GM21447 (cell line): ENCODE measurements around the gene CD300A.
"Not testable (repeated sequence)": the region's sequence is repeated elsewhere in the genome, so short reads cannot be mapped to it uniquely, and the experiment has no call there.

Experiments used
- ATAC-seq: cut with Tn5 transposase; IDR thresholded peaks from one replicate; pipeline ENCODE4 v1.9.1; 2021; ENCODE audit not compliant: unreplicated experiment

Gene CD300A

DNA sequence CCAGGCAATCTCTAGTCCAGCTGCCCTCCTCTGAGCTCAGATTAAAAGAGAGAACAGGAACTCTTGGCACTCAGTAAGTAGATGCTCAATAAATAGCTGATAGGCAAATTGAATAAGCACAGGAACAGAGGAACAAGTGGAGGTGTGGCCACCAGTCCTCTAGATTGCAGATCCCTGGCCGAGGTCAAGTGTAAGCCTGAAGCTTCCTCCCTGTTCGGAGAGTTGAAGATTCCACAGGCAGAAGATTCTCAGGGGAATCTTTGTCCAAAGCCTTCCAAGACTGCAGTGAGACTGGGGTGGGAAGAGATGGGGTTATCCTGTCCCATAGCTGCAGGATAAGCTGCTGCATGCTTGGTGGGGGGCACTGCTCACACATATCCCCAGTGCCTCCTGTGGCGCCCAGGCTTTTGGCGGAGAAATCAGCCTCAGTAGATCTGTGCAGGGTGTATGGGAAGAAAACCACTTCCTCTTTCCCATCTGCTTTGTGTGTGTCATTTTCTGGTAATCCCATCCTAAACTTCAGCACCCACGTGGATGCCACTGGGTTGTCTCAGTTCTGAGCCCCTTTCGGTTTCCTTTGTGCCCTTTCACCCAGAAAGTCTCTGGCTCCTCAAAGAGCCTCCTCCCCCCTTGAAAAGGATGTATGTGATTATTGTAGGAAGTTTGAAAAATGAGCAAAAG is 12.1 kb downstream of the CD300A start:
- ATAC-seq = no peak

DNA sequence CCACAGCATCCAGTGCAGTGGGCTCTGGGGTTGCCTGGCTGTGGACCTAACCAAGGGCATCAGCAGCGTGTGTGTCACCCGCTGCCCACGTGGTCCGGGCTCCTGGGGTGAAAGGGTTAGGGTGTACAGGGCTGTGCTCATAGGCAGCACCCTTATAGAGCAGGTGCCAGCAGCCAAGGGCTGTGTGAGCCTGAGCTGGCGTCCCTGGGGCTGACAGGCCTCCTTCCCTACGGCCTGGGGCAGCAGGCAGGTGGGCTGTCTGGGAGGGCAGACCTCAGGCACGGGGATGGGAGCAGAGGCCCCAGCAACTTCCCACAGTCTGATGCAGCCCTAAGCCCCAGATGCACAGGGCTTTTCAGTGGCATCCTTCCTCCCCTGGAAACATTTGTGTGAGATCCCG is 13.9 kb downstream of the CD300A start:
- ATAC-seq = no peak

DNA sequence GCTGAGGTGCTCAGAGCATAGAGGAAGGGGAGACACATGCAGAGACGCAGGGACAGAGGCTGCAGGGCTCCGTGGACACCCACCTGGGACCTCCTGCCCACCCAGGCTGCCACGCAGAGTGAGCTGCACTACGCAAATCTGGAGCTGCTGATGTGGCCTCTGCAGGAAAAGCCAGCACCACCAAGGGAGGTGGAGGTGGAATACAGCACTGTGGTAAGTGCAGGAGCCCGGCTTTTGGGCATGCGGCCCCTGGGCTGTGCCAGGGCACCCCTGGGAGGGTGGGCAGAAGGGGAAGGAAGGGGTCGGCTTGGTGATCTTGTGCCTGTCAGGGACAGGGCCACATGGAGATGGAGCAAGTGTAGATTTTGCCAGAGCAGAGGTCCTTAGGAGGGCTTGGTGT is 15.2 kb downstream of the CD300A start:
- no peak for ATAC-seq

DNA sequence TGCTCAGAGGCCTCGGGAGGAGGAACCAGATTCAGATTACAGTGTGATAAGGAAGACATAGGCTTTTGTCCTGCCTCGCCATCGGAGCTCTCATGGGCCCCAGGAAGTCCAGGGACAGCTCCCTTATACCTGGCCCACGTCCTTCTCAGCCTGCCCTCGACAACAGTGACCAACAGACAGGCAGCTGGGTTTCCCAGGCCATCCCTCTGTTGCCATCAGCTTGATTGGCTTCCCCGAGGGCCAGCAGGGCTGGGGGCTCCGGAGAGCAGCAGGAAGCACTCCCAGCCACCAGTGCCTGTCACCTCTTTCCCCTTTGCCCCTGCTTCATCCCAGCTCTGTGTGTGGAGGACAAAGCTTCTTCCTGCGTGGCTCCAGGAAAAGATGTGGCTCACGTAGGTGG is 17.6 kb downstream of the CD300A start:
- ATAC-seq = no peak

DNA sequence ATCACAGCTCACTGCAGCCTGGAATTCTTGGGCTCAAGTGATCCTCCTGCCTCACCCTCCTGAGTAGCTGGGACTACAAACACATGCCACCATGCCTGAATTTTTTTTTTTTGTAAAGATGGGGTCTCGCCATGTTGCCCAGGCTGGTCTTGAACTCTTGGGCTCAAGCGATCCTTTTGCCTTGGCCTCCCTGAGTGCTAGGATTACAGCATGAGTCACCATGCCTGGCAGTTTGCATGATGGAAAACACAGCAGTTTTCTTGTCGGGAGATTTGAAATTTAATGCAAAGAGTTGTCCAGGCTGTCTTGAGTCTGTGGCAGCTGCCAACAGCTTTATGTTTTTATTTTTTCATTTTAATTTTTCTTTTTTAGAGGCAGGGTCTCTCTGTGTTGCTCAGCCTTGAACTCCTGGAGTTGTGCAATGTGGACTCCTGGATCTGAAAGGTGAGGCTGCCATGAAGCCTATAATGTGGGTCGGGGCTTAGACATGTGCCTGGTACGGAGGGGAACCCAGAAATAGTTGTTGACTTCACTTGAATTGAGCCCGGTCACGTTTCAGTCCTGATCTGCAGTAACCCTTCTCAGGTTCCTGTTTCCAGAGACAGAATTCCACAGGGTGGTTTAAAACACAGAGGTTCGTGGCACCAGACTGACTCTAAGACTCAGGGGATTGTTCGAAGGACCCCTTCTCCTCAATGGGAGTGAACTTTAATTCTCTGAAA is 18.7 kb downstream of the CD300A start:
- ATAC-seq = no peak

DNA sequence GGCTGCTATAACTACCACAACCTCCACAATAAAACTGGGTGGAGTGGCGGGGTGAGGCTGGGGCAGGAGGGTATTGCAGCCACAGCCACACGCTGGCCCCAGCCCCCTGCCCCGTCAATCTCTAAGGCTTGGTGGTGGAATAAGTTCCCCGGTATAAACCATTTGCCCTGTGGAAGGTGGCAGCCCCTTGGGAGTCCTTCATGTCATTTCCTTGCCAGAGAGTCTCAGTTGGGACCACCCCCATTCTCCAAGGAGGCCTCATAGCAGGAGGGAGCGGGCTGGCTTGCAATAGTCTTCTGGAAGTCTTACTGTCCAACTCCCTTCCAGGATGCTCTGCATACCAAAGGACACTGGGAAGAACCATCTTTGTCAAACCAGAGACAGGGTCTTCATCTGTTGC is 19.4 kb downstream of the CD300A start:
- ATAC-seq = no peak

DNA sequence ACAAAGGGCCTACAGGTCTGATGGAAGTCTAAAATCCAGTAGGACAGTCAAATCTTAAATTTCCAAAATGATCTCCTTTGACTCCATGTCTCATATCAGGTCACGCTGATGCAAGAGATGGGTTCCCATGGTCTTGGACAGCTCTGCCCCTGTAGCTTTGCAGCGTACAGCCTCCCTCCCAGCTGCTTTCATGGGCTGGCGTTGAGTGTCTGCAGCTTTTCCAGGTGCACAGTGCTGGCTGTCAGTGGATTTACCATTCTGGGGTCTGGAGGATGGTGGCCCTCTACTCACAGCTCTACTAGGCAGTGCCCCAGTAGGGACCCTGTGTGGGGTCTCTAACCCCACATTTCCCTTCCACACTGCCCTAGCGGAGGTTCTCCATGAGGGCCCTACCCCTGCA is 21.8 kb downstream of the CD300A start:
- not testable (repeated sequence) for ATAC-seq

DNA sequence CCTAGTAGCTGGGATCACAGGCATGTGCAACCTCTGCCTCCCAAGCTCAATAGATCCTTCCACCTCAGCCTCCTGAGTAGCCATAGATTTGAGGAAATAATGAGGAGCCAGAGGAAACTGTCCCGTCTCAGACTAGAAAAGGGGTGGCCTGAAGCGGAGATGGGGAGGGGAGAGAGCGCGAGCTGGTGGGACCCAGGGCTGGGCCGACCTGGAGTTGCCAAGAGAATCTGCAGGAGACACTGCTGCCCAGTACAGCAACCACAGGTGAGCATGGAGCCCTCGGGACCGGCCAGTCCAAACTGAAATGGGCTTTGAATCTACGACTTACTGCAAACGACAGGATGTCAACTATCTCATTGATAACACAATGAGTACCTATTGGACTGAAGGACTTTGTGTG is 24.3 kb downstream of the CD300A start:
- no peak for ATAC-seq

DNA sequence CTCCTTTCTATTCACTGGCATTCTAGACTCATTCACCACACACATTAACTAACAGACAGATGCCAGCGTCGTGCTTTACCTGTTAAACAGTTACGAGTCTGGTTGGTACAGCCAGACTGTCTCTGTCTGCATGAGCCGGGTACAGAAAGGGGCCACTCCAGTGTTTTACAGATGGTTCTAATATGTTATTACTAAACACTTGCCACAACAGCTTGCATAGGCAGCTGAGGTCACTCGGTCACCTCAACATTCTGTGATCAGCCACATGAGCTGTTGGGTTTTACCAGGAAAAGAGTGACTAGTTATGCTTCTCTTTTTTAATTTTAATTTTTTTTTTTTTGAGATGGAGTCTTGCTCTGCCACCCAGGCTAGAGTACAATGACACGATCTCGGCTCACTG is 25.2 kb downstream of the CD300A start:
- no peak for ATAC-seq

DNA sequence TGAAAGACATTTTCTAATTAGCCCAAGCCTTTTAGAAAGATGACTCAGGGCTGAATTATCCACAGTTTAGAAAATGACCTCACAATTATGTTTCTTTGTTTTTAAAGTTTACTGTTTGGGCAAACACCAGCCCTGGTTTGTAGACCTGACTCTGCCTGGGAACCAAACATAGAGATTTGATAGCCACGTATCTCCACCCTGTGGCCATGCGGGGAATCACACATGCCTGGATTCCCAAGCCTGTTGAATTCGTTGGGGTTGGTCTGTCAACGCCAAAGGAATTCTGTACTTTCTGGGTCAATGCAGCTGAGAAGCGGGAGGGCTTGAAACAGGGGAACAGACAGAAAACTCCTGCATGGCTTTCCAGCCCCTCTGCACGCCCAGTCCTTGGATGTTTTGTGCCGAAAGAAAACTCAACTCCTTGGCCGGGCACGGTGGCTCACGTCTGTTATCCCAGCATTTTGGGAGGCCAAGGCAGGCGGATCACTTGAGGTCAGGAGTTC is 26.9 kb downstream of the CD300A start:
- peak; percentile 60 for ATAC-seq

DNA sequence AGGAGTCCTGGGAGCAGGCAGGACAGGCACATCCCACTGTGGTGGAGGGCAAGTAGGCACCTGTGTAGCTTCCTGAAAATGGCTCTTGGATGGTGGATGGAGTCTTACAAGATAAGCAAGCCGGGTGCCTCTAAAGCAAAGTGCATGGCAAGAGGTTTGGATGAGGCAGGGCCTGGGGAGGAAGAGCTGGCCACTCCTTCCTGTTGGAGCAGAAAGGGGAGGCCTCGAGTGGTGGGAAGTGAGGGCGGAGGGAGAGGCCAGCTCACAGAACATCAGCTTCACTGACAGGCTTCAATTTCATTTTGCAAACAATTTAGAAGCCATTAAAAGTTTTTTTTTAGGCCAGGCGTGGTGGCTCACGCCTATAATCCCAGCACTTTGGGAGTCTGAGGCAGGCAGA is 31.0 kb downstream of the CD300A start:
- no peak for ATAC-seq

DNA sequence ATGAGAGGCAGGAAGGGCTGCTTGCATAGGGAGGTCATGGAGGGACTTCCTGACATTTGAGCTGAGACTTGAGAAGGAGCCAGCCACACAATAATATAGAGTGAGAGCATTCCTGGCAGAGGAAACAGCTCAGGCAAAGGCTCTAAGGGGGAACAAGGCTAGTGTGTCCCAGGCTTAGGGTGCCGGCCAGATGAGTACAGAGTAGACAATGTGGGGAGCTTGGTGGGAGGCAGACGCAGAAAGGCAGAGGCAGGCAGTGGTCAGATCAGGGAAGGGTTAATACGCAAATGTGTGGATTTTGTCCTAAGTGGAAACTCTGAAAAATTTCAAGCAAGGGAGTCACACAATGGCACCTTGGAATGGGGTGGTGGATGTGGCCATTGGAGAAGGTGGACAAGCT is 33.6 kb downstream of the CD300A start:
- ATAC-seq = no peak

DNA sequence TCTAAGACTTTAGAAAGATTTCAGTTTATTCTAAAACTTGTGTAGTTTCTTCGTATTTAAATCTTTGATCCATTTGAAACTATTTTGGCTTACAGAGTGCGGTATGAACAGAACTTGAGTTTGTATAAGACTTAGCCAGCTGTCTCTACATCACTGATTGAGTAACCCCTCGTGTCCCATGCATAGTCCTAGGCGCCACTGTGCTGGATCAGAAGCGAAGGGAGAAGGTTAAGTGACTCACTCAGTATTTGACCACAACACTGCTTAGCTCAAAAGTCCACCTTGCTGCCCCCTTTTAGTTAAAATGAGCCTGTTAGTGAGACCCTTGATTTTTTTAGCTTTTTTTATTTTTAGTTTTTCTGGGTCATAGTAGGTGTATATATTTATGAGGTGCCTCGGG is 36.4 kb downstream of the CD300A start:
- ATAC-seq = no peak

DNA sequence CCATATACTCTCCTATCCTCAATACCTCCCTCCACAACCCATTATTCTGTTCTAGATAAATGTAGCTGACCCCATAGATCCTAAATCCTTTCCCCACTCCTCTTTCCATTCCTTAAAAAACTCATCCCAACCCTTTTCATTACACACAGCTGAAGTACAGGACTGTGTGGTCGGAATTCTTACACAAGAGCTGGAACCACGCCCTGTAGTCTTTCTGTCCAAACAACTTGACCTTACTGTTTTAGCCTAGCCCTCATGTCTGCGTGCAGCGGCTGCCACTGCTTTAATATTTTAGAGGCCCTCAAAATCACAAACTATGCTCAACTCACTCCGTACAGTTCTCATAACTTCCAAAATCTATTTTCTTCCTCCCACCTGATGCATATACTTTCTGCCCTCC is 37.5 kb downstream of the CD300A start:
- ATAC-seq = not testable (repeated sequence)

DNA sequence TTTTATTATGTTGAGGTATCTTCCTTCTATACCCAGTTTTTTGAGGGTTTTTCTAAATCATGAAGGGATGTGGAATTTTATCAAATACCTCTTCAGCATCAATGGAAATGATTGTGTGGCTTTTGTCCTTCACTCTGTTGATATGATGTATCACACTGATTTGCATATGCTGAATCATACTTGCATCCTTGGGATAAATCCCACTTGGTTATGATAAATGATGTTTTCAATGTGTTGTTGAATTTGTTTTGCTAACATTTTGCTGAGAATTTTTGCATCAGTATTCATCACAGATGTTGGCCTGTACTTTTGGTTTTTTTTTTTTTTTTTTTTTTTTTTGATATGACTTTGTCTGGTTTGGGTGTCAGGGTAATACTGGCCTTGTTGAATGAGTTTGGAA is 41.7 kb downstream of the CD300A start:
- ATAC-seq = no peak

DNA sequence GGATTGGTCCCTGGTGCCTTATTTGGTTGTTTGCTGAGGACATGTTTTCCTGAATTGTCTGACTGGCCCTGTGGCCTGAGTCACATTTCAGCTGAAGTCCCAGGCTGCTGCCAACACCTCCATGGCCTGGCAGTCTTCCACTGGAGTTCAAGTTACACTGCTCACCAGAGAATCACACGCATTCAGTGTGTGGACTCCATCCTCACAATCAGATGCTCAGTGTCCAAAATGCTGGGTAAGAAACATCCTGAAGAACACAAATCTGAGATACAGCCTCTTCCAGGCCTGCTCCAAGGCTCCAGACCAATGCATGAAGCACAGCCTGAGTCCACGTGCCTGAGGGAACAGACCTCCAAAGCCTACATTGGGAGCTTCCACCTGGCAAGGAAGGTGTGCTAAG is 45.6 kb downstream of the CD300A start:
- no peak for ATAC-seq

DNA sequence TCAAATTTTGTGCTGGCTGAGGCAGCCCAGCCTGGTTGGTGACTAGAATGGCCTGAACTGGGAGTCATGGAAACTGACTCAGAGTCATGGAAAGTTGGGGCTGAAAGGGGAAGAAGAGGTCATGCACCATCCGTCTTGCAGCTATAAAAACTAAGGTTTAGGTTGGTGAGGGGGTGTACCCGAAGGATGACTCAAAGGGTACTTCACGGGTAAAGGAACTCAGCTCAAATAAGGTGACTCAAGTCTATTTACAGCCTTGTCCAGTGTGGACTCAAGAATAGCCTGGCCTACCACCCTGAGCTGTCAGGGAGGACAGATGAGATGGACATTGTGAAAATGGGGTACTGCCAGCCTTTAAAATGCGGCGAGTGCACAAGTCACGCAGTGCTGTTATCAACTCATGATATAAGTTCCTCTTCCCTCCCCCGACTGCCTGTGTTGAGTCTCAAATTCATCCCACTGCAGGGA is 46.2 kb downstream of the CD300A start:
- ATAC-seq = peak; percentile 72

DNA sequence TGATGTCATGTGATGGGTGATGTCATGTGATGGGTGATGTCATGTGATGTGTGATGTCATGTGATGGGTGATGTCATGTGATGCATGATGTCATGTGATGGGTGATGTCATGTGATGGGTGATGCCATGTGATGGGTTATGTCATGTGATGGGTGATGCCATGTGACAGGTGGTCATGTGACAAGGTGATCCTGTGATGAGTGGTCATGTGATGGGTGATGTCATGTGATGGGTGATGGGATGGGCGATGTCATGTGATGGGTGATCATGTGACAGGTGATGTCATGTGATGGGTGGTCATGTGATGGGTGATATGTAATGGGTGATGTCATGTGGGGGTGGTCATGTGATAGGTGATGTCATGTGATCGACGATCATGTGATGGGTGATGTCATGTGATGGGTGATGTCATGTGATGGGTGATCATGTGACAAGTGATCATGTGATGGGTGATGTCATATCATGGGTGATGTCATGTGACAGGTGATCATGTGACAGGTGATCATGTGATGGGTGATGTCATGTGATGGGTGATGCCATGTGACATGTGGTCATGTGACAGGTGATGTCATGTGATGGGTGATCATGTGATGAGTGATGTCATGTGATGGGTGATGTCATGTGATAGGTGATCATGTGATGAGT is 47.7 kb downstream of the CD300A start:
- no peak for ATAC-seq

DNA sequence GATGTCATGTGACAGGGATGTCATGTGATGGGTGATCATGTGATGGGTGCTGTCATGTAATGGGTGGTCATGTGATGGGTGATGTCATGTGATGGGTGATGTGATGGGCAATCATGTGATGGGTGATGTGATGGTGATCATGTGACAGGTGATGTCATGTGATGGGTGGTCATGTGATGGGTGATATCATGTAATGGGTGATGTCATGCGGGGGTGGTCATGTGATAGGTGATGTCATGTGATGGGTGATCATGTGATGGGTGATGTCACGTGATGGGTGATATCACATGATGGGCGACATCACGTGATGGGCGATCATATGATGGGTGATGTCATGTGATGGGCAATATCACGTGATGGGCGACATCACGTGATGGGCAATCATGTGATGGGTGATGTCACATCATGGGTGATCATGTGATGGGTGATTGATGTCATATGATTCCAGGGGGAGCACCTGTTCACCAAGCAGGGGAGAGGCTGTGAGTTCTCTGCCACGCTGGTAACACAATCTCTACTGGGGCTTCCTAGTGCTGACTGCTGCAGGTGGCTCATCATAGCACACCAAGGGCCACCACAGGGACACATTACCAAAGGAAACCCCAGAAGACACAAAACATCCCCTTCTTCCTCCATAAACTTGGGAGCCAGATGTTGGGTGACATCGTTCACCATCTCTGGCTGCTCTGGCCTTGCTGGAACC is 48.3 kb downstream of the CD300A start:
- no peak for ATAC-seq

DNA sequence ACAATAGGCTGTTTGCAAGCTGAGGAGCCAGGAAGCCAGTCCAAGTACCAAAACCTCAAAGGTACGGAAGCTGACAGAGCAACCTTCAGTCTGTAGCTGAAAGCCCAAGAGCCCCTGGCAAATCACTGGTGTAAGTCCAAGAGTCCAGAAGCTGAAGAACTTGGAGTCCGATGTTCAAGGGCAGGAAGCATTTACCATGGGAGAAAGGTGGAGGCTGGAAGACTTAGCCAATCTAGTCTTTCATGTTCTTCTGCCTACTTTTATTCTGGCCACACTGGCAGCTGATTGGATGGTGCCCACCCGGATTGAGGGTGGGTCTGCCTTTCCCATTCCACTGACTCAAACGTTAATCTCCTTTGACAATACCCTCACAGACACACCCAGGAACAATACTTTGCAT is 49.5 kb downstream of the CD300A start:
- no peak for ATAC-seq

DNA sequence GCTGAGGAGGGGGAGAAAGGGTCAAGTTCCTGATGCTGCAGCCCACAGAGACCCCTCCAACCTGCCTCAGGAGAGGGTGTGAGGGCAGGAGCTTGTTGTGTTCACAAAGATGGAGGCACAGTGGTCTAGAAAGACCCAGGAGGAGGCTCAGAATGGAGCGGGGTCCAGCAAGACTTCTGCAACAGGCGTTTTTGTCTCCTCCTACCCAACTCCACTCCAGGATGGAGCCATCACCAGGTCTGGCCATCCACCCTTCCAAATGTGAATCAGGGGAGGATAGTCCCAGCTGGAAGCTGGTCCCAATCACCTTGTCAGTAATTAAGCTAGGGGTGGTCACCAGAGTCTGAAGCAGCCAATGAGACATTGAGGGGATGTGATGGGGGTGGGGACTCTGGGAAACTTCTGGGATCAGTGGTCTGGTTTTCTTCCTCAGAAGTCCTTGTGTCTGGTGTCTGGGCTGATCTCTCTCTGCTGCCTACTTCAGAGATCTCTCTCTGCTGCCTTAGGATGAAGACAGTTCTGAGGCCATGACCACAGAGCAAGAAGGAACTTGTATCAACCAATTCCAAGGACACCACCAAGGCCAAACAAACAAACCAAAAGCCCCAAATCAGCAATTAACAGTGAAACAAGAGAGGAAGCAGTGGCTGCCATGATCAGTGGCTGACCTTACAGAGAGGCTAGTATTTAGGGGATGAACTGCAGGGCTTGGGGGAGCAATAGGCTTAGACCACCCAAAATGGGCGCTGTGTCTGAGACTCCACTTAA is 50.3 kb downstream of the CD300A start:
- no peak for ATAC-seq
